T47D (cell line): ENCODE measurements around the gene PRG2.

Experiments
- DNase-seq, 2 experiments: peaks; one replicate each; pipeline versions ENCODE4 v3.0.0 to v3.0.0-alpha.2; 2011 to 2012; ENCODE audit warnings: low read depth in 1 of 2, low spot score in 1 of 2
- JUND ChIP-seq: IDR thresholded peaks from 2 replicates; pipeline ENCODE4 v1.6.1; 2012; ENCODE audit warnings: low read depth
- in situ Hi-C: cut with HindIII; loops from 2 replicates; pipeline ENCODE4 v1.10.0; 2016; ENCODE audit warnings: low sequenced_read_pairs, low pct_unique_long_range_greater_than_20kb

Gene PRG2

DNA sequence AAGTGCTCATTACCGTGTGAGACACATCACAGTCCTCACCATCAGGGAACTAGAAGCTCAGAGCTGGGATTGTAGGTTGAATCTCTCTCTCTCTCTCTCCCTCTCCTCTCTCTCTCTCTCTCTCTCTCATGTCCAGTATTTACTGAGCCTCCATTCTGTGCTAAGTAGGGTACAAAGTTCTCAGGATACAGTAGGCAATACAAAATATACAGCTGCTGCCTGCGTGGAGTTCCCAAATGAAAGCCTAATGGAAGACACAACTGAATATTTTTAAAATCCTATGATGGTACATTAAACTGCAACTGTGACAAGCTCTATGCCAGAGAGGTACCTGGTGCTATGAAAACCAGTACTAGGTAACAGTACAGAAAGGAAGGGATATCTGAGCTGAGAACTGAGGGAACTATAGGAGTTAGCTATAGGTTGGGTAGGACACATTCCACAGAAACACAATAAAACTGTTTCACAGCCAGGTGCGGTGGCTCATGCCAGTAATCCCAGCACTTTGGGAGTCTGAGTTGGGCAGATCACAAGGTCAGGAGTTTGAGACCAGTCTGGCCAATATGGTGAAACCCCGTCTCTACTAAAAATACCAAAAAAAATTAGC, 9.6 kb upstream of the PRG2 start:
- TF ChIP-seq JUND = no peak
- in situ Hi-C loops = no loop called here
- no peak for DNase-seq

DNA sequence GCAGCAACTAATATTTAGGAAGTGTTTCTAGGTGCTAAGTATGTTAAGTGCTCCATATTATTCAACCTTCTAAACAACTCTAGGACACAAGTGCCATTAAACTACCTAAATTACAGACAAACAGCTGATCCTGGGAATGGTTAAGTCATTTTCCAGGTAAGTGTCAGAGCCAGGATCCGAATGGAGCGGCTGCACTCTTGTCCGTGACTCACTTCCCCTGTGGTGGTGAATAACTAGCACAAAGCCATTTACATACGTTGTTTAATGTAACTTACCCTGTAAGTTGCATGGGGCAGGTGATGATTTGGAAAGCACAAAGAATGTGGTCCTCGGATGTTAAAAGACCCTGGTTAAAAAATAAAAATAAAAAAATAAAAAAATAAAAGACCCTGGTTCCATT, 8.8 kb upstream of the PRG2 start:
- in situ Hi-C loops = no loop called here
- TF ChIP-seq JUND = no peak
- DNase-seq = no peak

DNA sequence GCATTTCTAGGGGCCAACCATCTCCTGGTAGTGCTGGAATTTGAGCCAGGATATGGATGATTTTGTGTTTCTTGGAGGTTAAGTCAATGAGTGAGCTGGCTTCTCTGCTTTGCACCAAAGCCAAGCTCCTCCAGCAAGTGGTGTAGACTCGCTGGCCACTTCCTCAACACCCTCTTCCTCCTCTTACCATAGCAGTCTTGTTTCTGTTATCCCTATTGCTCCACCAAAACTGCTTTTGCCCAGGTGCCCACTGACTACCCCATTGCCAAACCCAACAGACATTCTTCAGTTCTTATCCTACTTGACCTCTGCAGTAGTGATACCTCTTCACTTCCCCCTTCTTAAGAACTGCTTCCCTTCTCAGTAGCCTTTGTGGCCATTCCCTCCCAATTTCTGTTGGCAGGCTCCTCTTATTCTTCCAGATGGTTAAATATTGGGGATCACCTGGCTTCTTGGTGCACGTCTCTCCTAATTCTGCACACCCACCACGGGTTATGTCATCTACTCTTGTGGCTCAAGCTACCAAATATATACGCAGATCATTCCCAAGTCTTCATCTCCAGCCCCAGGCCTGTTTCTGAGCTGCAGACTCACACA, 7.0 kb upstream of the PRG2 start:
- TF ChIP-seq JUND = no peak
- in situ Hi-C loops = no loop called here
- DNase-seq = no peak

DNA sequence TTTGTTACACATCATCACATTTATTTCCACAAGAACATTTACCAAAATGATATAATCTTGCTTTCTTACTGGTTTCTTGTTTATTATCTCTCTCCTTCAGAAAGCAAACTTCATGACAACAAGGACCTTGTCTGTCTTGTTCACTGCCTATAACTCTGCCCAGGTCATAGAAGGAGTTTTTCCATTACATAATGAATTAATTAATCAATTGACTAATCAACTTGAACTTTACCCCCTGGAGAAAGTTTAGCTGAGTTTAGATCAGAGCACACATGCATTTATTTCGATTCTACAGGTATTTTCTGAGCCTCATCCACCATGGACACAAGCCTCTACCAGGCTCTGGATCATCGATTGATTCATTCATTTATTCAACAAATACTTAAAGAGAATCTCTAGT, 6.3 kb upstream of the PRG2 start:
- in situ Hi-C loops = no loop called here
- no peak for TF ChIP-seq JUND
- DNase-seq = no peak

DNA sequence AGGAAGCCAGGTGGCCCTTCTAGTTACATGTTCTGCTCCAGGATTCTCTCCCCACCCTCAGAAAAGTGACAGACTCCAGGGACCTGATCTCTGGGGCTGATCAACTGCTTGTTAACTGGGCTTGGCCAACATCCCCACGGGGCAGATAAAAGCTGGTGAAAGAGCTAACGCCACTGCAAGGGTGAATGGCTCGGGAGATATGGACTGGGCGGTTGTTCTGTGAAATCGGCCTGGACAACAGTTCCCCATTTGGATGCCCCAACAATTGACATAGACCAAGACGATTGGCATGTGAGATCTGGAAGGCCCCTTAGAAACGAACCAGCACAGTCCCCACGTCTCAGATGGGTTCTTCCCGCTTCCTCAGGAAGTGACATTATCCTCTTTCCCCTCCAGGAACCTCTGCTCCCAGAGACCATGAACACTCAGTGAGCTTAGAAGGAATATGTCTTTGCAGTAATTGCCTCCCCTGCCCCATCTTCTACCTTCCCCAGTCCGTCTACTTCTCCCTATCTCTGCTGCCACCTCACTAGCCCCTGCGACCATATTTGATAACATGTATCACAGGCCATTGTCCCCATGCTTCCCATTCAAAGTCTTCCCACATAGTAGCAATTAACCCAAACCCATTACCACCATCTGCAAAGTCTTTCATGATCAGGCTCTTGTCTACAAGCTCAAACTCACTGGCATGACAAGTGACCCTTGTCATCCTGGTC, 5.6 kb upstream of the PRG2 start:
- TF ChIP-seq JUND = no peak
- DNase-seq = no peak
- in situ Hi-C loops = no loop called here

DNA sequence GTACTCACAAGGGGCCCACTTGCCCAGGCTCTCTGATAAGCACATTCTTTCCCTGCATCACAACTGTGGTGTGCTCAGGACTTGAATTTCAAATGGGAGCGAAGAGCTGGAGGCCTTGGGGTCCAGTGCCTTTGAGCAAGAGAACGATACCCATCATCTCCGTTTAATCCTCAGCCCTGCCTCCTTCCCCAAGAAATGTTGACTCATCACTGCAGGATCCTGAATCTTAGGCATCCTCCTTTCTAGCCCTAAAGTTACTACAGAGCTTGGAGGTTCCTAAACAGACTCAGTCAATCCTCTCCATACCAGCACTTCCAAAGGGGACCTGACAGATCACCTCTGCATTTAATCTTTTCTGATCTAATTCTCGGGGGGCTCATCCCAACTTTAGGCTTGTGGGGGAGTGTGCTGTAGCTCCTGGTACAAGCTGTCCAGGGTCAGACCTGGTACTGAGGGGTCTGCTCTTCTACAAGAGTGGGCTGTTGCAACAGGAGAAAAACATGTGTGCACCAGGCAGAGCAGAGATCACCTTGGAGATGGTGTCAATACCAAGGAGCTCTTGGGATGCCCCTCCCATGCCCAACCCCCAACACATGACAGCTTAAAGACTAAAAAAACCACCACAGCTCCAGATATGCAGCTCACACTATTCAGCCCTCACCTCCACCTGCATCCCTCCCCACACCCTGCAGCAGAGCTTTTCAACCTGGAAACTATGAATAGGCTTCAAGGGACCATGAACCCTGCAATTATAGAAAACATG, 3.9 kb upstream of the PRG2 start:
- no peak for DNase-seq
- TF ChIP-seq JUND = no peak
- in situ Hi-C loops = no loop called here

DNA sequence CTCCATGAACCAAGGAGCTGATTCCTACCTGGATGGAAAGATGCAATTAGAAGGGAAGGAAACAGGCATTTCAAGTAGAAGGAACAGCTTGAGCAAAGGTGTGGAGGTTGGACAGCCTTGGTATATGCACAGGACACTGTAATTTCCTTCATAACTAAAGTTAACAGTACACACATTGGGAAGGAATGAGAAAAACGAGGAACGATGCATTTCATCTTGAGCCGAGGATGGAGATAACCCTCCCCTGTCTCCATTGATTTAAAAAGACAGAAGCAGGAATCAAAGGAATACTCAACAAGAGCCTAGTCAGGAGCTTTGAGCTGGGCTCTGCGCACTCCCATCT, 2.3 kb upstream of the PRG2 start:
- in situ Hi-C loops = no loop called here
- TF ChIP-seq JUND = no peak
- DNase-seq = no peak

DNA sequence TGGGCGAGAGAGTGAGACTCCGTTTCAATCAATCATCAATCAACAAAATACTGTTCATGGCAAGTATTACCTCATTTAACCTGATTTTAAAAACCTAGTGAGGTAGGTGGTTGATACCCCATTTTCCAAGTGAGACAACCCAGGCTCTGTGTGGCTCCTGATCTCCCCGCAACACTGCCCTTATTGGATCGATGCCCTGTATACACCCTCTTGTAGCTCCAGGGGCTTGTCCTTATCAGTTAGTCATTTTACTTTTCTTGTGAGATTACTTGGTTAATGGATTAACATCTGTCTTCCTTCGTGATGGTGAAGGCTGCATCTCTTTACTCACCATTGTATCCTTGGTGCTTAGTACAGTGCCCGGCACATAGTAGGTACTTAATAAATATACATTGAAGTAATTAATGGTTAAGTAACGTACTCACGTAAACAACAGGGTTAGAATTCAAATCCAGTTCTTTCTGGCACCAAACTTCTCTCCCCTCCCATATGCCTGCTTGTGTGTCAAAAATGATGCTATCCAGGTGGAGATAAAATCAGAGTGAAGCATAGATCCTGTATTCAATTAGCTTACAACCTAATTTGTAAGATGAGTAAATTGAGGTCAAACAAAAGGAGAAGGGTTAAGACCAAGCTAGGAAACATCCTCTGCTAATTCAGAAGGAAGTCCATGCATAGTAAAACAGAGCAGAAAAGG, 1.8 kb upstream of the PRG2 start:
- in situ Hi-C loops = no loop called here
- TF ChIP-seq JUND = no peak
- no peak for DNase-seq

DNA sequence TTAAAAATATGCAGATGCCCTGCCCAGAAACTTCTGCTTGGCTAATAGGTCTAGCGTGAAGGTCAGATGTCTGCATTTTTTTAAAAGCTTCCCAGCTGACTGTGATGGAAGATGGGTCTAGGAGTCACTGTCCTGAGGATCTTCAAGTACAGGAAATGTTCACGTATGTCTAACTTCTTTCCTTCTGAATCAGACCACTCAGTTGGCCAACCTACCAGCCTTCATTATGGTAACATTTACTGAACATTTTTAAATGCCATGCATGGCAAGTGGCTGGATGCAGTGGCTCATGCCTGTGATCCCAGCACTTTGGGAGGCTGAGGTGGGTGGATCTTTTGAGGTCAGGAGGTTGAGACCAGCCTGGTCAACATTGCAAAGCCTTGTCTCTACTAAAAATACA, 1.1 kb upstream of the PRG2 start:
- in situ Hi-C loops = no loop called here
- no peak for DNase-seq
- no peak for TF ChIP-seq JUND

DNA sequence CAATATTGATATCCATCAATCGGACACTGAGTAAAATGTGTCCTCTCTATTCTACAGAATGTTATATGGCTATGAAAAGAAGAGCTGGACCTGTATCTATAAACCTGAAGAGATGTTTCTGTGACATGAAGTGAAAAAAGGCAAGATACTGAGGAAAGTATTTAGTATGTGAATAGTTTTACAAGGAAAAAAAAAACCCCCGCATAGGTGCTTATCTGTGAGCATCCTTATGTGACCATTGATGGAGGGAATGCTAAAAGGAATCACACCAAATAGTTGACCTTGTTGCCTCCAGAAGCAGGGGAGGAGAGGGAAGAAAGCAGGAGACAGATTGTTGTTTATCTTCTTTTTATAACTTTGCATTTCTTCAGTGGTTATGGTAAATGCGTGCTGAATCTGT, 661 bp upstream of the PRG2 start:
- DNase-seq = no peak
- in situ Hi-C loops = no loop called here
- no peak for TF ChIP-seq JUND

DNA sequence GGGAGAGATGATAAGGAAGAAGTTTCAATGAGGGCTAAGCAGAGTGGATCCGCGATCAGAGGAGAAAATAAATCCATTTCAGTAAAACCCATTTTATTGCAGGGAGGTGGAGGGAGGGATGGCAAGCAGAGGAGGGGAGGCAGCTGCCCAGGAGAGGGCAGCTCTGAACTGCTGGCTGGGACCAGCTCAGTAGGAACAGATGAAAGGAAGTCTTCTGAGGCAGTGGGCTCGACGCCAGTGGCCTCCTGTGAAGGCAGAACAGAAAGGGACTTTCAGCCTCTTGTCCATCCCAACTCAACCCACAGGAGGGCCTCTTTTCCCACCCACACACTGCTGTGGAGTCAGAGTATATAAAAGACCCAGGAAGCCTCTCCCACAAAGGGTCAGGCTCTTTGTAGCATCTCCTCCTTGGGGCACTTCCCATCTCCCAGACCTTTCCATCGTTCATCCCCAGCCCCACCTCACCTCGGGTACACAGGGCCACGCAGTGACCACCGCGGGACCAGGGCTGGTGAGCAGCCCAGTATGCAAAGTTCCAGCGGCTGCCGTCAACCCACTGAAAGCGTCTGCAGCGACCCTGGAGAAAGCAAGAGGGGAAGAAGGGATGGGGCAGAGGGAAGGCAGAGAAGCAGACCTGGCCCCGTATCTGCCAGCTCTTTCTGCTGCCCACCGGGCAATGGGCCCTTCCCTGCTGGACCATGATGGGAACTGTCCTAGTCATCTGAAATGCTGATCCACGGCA, 3.0 kb downstream of the PRG2 start:
- DNase-seq = no peak
- in situ Hi-C loops = no loop called here
- no peak for TF ChIP-seq JUND
